NOMO-1 treated with dmso at 0.1 percent for 144 hours (cell line): ENCODE data around the gene GATA5.

ENCODE experiments used
- DNase-seq: peaks from one replicate; lab custom pipeline; 2025; ENCODE audit not compliant: unreplicated experiment; lab: John Stamatoyannopoulos, UW

GATA5 gene

DNA sequence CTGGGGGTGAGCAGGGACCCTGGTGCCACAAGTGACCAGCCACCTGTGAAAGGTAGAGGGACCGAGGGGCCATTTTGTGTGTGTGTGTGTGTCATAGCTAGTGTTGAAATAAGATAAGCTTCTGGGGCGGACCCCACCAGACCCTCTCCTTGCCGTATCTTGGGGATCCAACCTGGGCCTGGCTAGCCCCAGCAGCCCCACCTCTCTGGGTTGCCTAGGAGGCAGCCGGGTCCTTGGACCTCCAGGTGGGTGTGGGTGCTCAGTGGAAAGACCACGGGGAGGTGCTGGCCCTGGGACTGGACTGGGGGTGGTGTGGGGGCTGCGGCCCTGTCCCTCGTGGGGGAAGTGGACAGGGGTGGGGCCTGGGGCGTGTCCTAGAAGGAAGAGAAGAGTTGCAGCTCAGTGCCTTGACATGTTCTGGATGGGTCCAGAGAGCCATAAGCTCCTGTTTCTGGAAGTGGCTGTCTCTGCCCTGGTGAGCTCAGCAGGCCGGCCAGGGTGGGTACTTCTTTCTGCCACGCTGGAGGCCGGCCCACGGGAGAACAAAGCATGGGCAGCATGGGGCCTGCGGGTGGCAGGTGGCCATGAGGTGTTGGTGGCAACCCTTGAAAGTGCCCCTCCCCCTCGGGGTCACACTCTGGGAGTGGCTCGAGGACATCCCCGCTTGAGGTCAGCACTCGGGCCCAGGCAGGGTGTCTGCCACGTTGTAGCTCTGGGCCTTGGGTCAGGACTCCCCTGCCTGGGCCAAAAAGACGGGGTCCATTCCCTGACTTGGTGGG, 56.9 kb downstream of the GATA5 start:
- no peak for DNase-seq

DNA sequence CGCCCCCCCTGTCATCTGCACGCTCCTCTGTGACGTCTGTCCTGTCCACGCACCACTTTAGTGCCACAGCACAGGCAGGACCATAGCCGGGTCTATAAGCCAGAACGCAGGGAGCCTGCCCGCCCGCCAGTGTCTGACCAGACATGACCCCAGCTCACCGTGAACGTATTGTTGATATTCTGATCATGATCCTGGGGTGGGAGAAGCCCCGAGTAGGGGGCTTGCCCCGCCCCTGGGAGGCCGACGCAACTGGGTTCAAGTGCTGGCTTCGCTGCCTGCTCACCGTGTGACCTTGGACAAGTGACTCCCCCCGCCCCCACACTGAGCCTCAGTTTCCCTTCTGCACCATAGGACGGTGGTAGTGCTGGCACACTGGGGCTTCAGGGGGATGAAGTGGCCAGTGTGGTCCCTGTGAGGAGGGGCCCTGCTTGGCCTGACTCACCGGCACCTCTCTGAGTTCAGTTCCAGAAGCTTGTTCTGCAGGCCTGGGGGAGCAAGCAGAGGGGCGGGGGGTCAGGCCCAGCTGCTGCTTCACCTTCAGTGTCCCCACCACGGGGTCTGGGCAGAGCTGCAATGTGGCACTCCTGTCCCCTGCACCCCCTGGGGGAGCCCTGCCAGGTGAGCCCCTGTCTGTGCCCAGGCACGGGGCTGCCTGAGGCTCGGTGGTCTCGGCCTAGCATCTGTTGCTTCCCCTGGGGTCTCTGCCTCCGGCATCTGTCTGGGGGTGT, 57.6 kb downstream of the GATA5 start:
- DNase-seq = no peak

DNA sequence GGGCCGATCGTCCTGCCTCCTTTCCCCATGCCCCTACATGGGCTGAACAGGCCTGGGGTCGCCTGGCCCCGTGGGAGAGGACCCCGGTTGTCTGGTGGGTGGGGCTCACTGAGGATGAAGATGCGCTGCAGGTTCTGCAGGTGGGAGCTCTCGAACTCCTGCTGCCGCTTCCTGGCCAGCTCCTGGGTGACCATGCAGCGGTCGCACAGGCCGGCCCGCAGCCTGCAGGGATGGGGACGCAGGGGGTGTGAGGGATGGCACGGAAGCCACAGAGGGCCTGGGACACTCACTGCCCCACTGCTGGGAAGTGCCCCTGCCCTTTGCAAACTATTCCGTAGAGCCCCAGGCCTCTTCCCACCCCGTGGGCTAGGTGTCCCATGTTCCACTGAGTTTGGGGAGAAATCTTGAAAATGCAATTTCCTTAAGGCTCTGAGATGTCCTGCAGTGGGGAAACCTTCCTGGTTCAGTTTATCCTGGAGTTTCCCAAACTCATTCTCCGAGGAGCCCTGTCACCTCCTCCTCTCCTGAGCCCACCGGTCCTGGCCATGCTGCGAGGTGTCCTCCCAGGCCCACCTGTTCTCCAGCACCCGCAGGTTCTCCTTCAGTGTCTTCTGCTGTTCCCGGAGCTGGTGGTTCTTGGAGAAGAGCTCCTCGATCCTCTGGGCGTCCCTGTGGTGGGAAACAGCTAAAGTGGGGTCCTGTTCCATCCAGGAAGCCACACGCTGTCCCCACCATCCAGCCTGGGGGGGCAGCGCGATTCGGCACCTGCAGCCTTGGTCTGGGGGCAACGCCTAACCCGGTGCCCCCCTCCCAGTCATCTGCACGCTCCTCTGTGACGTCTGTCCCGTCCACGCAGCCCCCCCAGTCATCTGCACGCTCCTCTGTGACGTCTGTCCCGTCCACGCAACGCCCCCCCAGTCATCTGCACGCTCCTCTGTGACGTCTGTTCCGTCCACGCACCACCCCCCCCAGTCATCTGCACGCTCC, 58.9 kb downstream of the GATA5 start:
- DNase-seq = no peak

DNA sequence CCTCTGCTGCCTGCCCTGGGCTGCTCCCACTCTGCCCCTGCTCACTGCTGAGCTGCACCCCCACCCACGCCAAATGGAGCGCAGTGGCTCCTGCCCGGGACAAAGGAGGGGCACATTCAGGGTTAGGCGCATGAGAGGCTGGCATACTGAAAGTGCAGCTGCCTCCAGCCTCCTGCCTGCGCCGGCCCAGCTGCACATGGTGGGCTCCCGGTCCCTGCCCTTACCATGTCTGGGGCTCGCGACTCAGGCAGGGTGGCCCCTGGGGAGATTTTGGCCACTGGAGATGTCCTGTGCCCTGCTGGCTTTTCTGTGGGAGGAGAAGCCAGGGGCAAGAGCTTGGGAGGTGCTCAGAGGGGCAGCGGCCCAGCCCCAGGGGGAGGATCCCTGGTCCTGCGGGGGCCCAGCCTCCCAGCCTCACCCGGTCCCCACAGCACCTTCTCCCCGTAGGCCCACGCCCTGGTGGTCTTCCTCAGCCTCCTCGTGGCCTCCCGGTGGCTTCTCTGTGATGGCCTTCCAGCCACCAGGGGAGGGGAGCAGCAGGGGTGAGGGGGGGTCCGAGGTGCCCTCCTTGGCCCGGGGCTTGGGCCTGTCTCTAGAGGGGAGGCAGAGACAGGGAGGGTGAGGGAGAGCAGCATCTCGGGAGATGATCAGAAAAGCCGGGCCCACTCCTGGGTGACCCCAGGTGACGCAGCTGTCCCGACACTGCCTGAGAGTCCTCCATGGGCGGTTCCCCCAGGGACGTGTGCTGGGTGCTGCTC, 60.3 kb downstream of the GATA5 start:
- no peak for DNase-seq

DNA sequence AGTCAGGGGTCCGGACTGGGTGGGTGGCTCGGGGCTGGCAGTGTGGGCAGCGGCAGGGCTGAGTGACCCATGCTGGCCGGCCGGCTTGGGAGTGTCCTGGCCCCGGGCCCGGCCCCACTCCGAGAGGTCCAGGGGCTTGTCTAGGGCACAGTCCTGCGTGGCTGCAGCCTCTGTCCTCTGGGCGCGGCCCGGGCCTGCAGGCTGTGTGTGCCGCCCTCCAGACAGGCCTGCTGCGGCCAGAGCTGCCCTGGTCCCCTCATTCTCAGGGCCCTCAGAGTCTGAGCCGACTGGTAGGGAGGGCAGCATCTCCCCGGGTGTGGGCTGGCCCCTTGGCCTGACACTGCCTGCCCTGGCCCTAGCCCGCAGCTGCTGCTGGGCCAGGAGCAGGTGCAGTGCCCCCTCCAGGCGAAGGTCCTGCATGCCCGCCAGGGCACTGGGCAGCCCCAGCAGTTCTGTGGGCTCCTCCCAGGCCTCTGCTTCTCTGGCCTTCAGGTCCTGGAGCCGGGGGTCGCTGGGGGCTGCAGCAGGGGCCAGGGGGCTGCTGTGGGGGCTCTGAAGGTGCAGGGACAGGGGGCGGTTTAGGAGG, 61.8 kb downstream of the GATA5 start:
- no peak for DNase-seq
